ENCODE results near the gene LPAR1.

The LPAR1 gene

DNA sequence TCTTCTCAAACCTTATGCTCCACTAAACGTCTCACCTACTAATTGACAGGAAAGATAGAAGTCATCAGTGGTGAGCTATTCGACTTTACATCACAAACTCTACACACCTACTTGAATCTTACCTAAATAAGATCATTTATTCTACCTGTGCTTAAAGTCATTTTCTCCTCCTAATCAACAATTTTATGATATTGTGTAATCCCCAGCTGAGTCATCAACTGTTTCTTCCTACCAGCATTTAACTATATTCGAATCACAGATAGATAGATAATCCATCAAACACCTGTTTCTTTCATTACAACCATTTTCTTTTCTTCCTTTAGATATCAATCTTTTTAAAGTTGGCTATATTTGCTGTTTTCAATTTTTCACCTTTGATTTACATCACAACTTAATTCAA is 181.5 kb downstream of the LPAR1 start:
- no peaks in the 10 kb centered on the region for H3K9me3 ChIP-seq (ENCODE audit: control insufficient read depth, insufficient read depth, low read depth, low read length)
- H3K27ac ChIP-seq (ENCODE audit: extremely low read depth, low read depth, low read length): no peak overlapping the region
- POLR2A ChIA-PET: no interaction called here
- H3K4me1 ChIP-seq (ENCODE audit: control insufficient read depth, insufficient read depth, low read length): no peaks in the 10 kb centered on the region
- H3K36me3 ChIP-seq (ENCODE audit: control insufficient read depth in 2 of 2, insufficient read depth in 1 of 2, low read length in 2 of 2): no peaks in the 10 kb centered on the region
- H3K4me3 ChIP-seq (ENCODE audit: low read depth, low read length): no peak overlapping the region
- TF ChIP-seq ZNF701 (tag by site-specific recombination; IDR thresholded peaks at IDR 0.05): no peak
- TF ChIP-seq, protein P1, sequence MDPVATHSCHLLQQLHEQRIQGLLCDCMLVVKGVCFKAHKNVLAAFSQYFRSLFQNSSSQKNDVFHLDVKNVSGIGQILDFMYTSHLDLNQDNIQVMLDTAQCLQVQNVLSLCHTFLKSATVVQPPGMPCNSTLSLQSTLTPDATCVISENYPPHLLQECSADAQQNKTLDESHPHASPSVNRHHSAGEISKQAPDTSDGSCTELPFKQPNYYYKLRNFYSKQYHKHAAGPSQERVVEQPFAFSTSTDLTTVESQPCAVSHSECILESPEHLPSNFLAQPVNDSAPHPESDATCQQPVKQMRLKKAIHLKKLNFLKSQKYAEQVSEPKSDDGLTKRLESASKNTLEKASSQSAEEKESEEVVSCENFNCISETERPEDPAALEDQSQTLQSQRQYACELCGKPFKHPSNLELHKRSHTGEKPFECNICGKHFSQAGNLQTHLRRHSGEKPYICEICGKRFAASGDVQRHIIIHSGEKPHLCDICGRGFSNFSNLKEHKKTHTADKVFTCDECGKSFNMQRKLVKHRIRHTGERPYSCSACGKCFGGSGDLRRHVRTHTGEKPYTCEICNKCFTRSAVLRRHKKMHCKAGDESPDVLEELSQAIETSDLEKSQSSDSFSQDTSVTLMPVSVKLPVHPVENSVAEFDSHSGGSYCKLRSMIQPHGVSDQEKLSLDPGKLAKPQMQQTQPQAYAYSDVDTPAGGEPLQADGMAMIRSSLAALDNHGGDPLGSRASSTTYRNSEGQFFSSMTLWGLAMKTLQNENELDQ (tag by site-specific recombination; IDR thresholded peaks at IDR 0.05; ENCODE audit: low read depth): no peak
- TF ChIP-seq ZNF302 (tag by site-specific recombination; IDR thresholded peaks at IDR 0.05; ENCODE audit: low read depth): no peak
- peak; percentile 40 for TF ChIP-seq ZNF585B (tag by site-specific recombination; IDR thresholded peaks at IDR 0.05)
- CTCF ChIA-PET: interaction anchor here (0.6 to 1.0 kb wide), 2 partner anchors 168 to 232 kb away, joined by 3 to 4 read pairs; no protein-coding TSS in a partner anchor

DNA sequence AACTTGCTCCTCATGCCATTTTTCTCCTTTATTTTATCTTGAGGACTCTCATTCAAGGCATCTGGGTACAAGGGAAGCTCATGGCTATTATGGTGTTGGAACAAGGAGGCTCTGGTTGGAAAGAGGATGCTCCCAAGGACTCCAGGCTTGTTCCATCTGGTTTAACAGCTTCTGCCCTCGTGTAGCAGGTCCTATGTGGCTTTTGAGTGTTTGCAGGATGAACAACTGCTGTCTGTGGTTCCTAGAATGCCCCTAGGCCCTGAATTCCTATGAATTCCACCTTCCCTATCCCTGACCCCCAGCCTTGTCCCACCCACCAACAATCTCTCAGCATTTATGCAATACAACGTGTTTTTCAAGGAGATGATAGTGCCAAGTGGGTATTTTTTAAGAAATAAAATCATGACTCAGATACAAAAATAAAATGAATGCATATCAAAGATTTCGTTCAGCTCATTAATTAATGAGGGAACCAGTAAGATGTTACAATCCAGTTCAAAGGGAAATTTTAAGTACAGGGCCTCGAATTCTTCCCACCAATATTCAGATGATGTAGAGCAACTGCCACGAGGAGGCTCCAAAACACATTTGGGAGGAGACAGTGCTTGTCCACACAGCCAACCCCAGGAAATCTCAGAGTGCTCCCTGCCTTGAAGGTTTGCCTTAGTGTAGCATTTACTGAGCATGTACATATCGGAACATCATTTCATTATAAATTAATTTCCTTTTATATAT is 187.7 kb downstream of the LPAR1 start:
- POLR2A ChIA-PET: no interaction called here
- CTCF ChIA-PET: interaction anchor here (0.5 kb wide), 1 partner anchor 9 kb away, joined by 5 read pairs; no protein-coding TSS in a partner anchor
- no peaks in the 10 kb centered on the region for H3K4me1 ChIP-seq (ENCODE audit: control insufficient read depth, insufficient read depth, low read length)
- TF ChIP-seq ZNF571 (tag by site-specific recombination; IDR thresholded peaks at IDR 0.05) (no peak), ZNF510 (tag by site-specific recombination; IDR thresholded peaks at IDR 0.05; ENCODE audit: insufficient replicate concordance) (peak; percentile 98)
- H3K27ac ChIP-seq (ENCODE audit: extremely low read depth, low read depth, low read length): no peak overlapping the region
- H3K4me3 ChIP-seq (ENCODE audit: low read depth, low read length): no peak overlapping the region
- H3K36me3 ChIP-seq (ENCODE audit: control insufficient read depth in 2 of 2, insufficient read depth in 1 of 2, low read length in 2 of 2): no peaks in the 10 kb centered on the region
- no peaks in the 10 kb centered on the region for H3K9me3 ChIP-seq (ENCODE audit: control insufficient read depth, insufficient read depth, low read depth, low read length)

DNA sequence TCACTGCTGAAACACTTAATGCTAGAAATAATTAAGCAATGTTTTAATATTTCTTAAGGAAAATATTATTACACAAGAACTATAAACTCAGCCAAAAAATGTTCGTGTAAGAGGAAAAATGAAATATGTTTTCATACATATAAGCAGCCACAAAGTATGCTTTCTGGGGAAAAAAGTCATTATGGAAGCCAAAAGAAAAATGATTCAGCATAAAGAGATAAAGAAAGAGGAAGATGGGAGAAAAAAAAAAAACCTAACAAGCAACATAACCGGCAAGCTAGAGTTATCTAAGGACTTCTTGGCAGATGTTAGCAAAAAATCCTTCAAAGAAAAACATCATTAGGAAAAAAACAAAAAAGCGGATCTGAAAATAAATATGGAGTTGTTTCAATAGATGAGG is 190.6 kb downstream of the LPAR1 start:
- ChIA-PET CTCF (interaction anchor here (0.5 to 0.9 kb wide), 2 partner anchors 65 to 944 kb away, joined by 3 read pairs; no protein-coding TSS in a partner anchor), POLR2A (no interaction called here)
- Histone ChIP-seq H3K4me1 (ENCODE audit: control insufficient read depth, insufficient read depth, low read length) (no peaks in the 10 kb centered on the region), H3K9me3 (ENCODE audit: control insufficient read depth, insufficient read depth, low read depth, low read length) (no peaks in the 10 kb centered on the region), H3K4me3 (ENCODE audit: low read depth, low read length) (no peak overlapping the region), H3K27ac (ENCODE audit: extremely low read depth, low read depth, low read length) (no peak overlapping the region), H3K36me3 (ENCODE audit: control insufficient read depth in 2 of 2, insufficient read depth in 1 of 2, low read length in 2 of 2) (no peaks in the 10 kb centered on the region)
- no peak for TF ChIP-seq ZNF501 (tag by site-specific recombination; IDR thresholded peaks at IDR 0.05)
- TF ChIP-seq ZNF548 (tag by site-specific recombination; IDR thresholded peaks at IDR 0.05): no peak
- no peak for TF ChIP-seq ZBTB8A (tag by site-specific recombination; IDR thresholded peaks at IDR 0.05)
- TF ChIP-seq MYNN (tag by site-specific recombination; IDR thresholded peaks at IDR 0.05; ENCODE audit: borderline replicate concordance): no peak
- no peak for TF ChIP-seq BCL11A (tag by site-specific recombination; IDR thresholded peaks at IDR 0.05; ENCODE audit: low read depth)
- TF ChIP-seq ZNF335 (tag by site-specific recombination; conservative IDR thresholded peaks at IDR 0.05): no peak
- no peak for TF ChIP-seq ZBTB1 (tag by site-specific recombination; IDR thresholded peaks at IDR 0.05)
- no peak for TF ChIP-seq ZNF561 (tag by site-specific recombination; IDR thresholded peaks at IDR 0.05; ENCODE audit: borderline replicate concordance)
- no peak for TF ChIP-seq ZNF610 (tag by site-specific recombination; IDR thresholded peaks at IDR 0.05; ENCODE audit: borderline replicate concordance)
- no peak for TF ChIP-seq GFI1B (tag by site-specific recombination; IDR thresholded peaks at IDR 0.05)
- TF ChIP-seq SP3 (tag by site-specific recombination; IDR thresholded peaks at IDR 0.05): no peak
- no peak for TF ChIP-seq ZNF292 (tag by site-specific recombination; IDR thresholded peaks at IDR 0.05; ENCODE audit: borderline replicate concordance, low read depth)
- no peak for TF ChIP-seq ZNF354C (tag by site-specific recombination; IDR thresholded peaks at IDR 0.05; ENCODE audit: borderline replicate concordance, low read depth)
- TF ChIP-seq ZNF23 (tag by site-specific recombination; IDR thresholded peaks at IDR 0.05; ENCODE audit: borderline replicate concordance): no peak
- TF ChIP-seq ZNF514 (tag by site-specific recombination; IDR thresholded peaks at IDR 0.05): no peak
- no peak for TF ChIP-seq KLF16 (tag by site-specific recombination; IDR thresholded peaks at IDR 0.05)
- TF ChIP-seq SCRT1 (tag by site-specific recombination; IDR thresholded peaks at IDR 0.05; ENCODE audit: borderline replicate concordance): no peak
